KG1 (cell line): ENCODE measurements around the gene ZNF18.

Source experiments
- DNase-seq: peaks from one replicate; lab custom pipeline; 2025; lab: John Stamatoyannopoulos, UW

The ZNF18 gene

GRCh38 chr17:11997147-11997971 lies at the start of gene ZNF18:
Gene ZNF18 (minus strand): TSS chr17:11997475. CDS start chr17:11992829, 4,646 bp downstream.
- peak; percentile 11 for DNase-seq

- DNase-seq = no peak
Measured at GRCh38 chr17:12046786-12047185, 49.5 kb upstream of the ZNF18 start.

DNA sequence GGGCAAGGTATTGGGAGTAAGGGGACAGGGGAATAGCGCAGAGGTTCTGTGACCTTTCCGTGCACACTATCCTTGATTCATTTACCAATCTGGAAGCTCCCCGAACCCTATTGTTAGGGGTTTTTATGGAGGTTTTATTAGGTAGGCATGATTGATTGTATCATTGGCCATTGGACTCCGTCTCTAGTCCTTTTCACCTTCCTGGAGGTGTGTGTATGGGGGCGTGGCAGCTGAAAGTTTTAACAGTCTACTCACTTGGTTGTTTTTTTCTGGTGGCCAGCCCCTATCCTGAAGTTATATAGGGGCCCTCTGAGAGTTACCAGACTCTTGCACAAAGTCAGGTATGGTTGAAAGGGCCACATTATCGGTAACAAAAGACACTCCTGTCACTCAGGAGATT lies 46.4 kb upstream of the ZNF18 start:
- DNase-seq = no peak

GRCh38 chr17:12041312-12041711 lies 44.0 kb upstream of the ZNF18 start:
- DNase-seq = no peak

- DNase-seq = no peak
Measured at GRCh38 chr17:12040478-12040877, 43.2 kb upstream of the ZNF18 start.

DNA sequence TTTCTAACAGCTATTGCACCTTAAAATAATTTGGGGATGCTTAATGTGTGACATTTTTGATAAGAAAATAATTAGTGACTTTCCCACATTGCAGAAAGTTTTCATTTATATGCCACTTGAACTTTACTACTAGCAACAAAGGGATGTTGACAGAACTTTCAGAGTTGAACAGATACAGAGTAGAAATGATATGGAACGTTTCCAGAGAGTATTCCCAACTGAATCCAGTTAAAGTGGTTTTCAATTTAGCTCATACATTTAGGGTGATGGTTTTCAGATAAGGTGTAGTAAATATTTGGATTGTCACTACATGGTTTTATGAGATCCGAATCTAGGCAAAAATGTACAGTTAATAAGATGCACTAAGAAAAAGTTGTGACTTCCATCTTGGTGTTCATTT lies 40.7 kb upstream of the ZNF18 start:
- no peak for DNase-seq

GRCh38 chr17:12035673-12036072 lies 38.4 kb upstream of the ZNF18 start:
- no peak for DNase-seq

DNA sequence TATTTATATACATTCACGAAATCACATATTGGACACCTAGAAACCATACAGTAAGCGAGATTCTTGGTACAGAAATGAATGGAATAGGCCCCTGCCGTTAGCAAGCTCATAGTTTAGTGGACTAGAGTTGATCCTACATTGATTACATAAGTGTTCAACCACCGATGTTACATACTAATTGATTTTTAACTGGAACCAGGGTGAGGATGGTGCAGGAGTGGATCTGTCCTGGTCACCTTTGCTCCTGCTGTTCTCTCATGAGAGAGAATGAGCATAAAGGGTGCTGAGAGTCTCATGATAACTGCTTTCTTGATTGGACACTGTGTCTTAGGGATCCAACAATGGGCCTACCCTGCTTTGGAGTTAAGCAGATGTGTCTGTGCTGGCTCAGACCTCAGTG lies 37.3 kb upstream of the ZNF18 start:
- no peak for DNase-seq

DNA sequence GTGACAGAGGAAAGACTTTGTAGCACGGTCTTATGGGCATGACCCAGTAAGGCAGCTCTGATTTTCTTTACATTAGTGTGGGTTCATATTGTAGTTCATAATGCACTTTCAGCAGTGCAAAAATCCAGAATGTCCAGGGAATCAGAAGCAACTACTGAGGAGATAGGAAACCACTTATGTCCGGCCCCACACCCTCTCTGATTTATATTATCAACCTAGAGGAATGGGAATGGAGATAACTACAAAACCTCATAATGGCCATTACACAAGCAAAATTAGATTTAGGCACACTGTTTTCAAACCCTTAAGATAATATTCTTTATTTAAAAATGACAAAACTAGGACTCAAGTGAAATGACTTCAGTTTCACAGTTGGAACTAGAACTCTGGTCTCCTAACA lies 31.3 kb upstream of the ZNF18 start:
- DNase-seq = no peak

DNA sequence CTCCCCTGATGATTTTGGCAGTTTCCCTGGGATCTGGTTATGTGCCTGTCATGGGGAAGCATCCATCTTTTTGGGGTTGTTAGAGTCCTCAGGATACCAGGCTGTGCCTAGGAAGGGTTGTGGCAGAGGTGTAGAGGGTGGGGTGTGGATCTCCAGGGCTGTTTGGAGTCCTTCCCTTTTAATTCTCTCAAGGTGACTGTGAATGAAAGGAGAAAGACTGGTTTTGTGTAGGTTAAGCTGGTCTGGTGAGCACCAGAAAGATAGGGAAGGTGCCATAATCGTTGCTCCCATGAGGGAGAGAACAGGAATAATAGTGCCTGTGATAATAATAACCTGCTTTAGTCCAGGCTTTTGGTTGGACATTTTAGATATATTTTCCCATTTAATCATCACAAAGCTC lies 30.4 kb upstream of the ZNF18 start:
- no peak for DNase-seq

DNA sequence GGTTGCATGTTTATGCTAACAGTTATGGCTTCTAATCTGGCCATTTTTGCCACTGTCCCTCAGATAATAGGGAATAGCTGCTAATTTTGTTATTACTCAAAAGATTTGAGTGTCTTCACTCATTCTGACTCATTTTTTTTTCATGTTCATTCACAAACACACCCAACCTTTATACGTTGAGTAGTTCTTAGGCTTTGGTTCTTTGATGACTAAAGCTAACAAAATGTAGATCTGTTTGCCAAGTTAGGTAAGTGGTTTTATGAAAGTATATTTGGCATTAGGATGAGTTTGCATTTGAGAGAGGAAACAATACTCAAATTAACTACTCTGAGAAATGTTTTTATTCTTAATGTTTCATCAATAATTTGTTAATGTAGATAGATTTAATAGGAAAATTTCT lies 27.1 kb upstream of the ZNF18 start:
- DNase-seq = no peak

- DNase-seq = no peak
Measured at GRCh38 chr17:12022310-12022709, 25.0 kb upstream of the ZNF18 start.

- no peak for DNase-seq
Measured at GRCh38 chr17:12021623-12022140, 24.4 kb upstream of the ZNF18 start.

GRCh38 chr17:12020642-12021622 lies 23.7 kb upstream of the ZNF18 start, which contains the start of gene MAP2K4:
Gene MAP2K4 (plus strand): TSS chr17:12020877. CDS start chr17:12020887, 10 bp downstream.
- peak; percentile 8 for DNase-seq

DNA sequence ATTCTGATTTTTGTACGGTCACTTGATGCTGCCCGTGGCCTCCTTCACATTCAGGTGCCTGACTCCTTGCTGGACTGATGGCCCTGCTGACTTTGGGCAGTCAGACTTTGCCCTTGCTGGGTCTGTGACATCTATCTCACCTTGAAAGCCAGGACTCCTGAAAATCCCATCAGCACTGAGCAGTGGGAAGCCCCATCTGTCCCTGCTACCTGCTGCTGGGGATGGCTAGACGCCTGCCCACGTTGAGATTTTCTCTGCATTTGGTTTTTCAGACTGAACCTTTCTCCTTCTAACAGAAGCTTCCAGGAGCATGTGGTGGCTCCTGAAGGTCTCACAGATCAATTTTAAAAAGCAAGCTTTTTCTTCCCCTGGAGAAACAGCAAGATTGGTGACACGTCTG lies 10.2 kb upstream of the ZNF18 start:
- DNase-seq = no peak

- DNase-seq = no peak
Measured at GRCh38 chr17:11999696-12000095, 2.4 kb upstream of the ZNF18 start.

- no peak for DNase-seq
Measured at GRCh38 chr17:11997972-11998233, 628 bp upstream of the ZNF18 start.

DNA sequence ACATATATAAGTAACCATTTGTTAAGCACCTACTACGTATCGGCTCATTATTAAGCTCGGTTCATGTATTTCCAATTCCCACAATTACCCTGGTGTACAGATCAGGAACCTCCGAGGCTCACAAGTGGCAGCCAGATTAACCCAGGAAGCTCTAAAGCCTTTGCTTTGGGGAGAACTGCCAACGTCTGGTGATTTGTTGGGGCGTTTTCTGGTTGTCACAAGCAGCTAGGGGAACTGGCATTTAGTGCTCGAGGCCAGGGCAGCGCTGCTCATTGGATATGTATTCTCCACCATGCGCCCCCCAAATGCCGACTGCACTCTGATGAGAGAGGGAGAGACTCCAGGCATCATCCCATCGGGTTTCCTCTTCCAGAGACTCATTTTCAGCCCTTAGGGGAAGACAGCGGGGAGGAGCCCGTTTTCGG lies 541 bp downstream of the ZNF18 start:
- peak; percentile 11 for DNase-seq

DNA sequence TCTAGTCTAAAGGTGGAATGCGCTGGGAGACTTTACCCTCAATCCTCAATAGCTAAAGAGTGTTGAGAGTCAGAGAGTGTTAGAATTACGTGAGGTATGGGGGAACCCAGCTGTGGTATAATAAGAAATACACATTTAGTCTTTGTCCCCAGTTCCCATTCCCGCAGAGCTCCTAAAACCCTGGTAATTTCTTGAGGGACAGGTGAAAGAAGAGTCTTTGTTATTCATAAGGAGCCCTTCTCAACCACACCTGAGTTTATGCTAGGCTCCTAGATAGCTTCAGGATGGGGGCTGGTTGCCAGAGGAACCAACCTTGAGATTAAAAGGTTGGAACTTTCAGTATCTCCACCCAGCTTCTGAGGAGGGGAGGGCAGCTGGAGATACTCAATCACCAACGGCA lies 5.8 kb downstream of the ZNF18 start:
- no peak for DNase-seq

GRCh38 chr17:11990363-11990983 lies 6.8 kb downstream of the ZNF18 start:
- no peak for DNase-seq

DNA sequence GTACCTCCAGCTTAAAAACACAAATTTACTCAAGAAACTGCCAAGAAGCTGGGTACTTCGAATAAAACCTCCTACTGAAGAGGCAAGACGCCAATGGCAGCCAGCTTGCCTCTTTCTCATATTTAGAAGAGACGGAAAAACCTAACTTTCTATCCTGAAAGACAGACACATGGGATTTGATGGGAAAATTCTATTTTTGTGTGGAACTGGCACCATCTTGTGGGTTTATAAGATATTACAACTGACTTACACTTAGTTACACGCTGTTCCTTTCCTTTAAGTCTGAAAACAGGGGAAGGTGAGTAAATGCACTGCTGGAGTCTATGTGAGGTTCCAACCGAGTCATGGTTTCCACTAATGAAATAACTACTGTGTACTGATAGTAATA lies 10.3 kb downstream of the ZNF18 start:
- DNase-seq = no peak

DNA sequence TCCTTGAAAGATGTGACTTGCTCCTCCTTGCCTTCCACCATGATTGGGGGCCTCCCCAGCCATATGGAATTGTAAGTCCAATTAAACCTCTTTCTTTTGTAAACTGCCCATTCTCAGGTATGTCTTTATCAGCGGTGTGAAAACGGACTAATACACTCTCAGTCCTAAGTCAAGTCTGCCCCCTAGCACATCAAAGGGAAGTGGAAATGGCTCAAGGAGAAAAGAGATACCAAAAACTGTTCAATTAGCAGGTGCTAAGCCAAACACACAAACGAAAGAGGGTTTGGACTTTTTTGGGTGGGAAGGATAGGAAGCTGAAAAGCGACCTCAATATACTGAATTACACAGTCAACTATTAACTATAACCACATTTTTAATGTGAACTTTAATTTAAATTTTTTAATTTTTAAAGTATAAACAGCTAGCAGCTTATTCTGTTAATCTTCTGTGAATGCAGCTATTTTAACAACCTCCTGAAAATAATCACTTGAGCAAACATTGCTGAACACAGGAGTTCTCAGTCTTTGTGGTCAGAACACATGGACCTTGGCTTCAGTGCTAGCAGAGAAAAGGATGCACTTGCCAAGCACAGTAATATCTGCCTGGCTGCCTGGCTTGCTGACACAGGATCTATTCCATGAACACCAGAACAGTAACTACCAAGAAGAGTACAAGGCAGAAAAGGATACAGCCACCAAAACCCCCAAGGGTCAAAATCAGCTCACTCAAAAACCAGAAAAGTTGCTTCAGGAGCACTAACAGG lies 10.9 kb downstream of the ZNF18 start:
- DNase-seq = no peak
